Chondrocyte (in vitro differentiated cells): ENCODE measurements around the gene SRMS. TPM values are rescaled to one million over a fixed set of nuclear protein-coding genes. Genes with fewer than 3 reads are reported as not detected.

Experiments used
- DNase-seq: peaks from one replicate; pipeline ENCODE4 v3.0.0; 2021; ENCODE audit warnings: mixed read lengths, low spot score
- H3K27ac Mint-ChIP-seq: one replicate; pipeline ENCODE4 v1.8.0; 2021; ENCODE audit warnings: mild to moderate bottlenecking, moderate library complexity, mixed read lengths; ENCODE audit not compliant: unreplicated experiment
- H3K27me3 Mint-ChIP-seq: 2 replicates; pipeline ENCODE4 v1.8.0; 2021; ENCODE audit warnings: low read depth, mixed read lengths
- H3K36me3 Mint-ChIP-seq: 2 replicates; pipeline ENCODE4 v1.8.0; 2021; ENCODE audit warnings: low read depth, mixed read lengths
- H3K4me1 Mint-ChIP-seq: 2 replicates; pipeline ENCODE4 v1.8.0; 2021; ENCODE audit warnings: low read depth, mild to moderate bottlenecking, mixed read lengths
- H3K4me3 Mint-ChIP-seq: one replicate; pipeline ENCODE4 v1.8.0; 2021; ENCODE audit warnings: mild to moderate bottlenecking, moderate library complexity, mixed read lengths; ENCODE audit not compliant: unreplicated experiment
- H3K9me3 Mint-ChIP-seq: 2 replicates; pipeline ENCODE4 v1.8.0; 2021; ENCODE audit warnings: low read depth, mixed read lengths
- total RNA-seq: library from RNA; stranded (reverse); gene quantifications from 3 replicates; pipeline ENCODE4 v1.2.1, GENCODE V29; 2021
- TF ChIP-seq, protein P1 (sequence below): fragments of 200-600 bp; sonication (generic); IDR thresholded peaks from 2 replicates; pipeline ENCODE4 v1.5.0; 2021; ENCODE audit warnings: antibody characterized with exemption, mild to moderate bottlenecking, moderate library complexity

The SRMS gene
- total RNA-seq, 1 donor from 2014 or later: not detected

DNA sequence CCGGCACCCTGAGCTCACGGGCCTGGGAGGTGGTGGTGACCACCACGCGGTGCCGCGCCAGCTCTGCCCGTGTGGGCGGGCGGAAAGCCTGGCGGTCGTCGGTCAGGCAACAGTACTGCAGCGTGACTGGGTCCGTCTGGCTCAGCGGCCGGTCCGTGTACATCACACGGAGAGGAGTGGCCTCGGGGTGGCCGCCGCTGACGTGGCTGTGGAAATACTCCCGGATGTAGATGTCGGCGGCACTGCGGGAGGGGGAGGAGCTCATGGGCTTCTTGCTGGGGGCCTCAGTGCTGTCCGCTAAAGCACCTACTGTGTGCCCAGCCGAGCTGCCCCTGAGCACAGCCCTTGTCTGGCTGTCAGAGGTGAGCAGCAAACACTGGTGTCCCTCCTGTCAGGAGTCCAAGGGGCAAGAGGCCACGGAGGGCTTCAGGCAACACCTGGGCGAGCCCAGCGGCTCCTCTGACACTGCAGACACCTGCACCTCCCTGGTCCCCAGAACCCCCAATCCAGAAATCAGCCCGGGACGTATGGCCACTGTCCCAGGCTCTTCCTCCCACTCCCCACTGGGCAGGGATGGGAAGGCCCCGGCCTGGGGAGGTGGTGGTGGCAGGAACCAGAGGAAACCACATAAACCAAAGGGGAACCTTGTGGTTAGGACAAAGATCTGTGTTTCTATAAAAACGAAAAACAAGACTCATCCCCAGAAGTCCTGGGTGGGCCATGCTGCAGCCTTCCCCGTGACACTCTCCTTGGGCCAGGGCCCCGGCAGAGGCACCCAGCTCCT lies 20.0 kb upstream of the SRMS start:
- DNase-seq: no peak
- H3K27ac Mint-ChIP-seq: no peak overlapping the region
- no peaks in the 10 kb centered on the region for H3K27me3 Mint-ChIP-seq
- no peaks in the 10 kb centered on the region for H3K36me3 Mint-ChIP-seq
- H3K4me3 Mint-ChIP-seq: no peak overlapping the region
- H3K9me3 Mint-ChIP-seq: no peaks in the 10 kb centered on the region
- no peaks in the 10 kb centered on the region for H3K4me1 Mint-ChIP-seq
- TF ChIP-seq, protein P1, sequence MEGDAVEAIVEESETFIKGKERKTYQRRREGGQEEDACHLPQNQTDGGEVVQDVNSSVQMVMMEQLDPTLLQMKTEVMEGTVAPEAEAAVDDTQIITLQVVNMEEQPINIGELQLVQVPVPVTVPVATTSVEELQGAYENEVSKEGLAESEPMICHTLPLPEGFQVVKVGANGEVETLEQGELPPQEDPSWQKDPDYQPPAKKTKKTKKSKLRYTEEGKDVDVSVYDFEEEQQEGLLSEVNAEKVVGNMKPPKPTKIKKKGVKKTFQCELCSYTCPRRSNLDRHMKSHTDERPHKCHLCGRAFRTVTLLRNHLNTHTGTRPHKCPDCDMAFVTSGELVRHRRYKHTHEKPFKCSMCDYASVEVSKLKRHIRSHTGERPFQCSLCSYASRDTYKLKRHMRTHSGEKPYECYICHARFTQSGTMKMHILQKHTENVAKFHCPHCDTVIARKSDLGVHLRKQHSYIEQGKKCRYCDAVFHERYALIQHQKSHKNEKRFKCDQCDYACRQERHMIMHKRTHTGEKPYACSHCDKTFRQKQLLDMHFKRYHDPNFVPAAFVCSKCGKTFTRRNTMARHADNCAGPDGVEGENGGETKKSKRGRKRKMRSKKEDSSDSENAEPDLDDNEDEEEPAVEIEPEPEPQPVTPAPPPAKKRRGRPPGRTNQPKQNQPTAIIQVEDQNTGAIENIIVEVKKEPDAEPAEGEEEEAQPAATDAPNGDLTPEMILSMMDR: no peak

DNA sequence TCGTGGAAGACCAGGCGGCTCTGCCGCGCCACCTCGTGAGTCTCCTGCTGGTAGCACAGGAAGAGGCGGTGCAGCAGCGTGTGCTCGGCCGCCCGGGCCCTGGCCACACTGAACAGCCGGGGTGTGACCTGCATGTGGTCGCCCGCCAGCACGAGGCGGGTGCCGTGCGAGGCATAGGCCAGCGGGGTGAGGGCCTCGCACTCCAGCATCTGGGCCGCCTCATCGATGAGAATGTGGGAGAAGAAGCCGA lies 19.5 kb upstream of the SRMS start:
- H3K4me1 Mint-ChIP-seq: no peaks in the 10 kb centered on the region
- no peaks in the 10 kb centered on the region for H3K9me3 Mint-ChIP-seq
- no peak overlapping the region for H3K27ac Mint-ChIP-seq
- no peaks in the 10 kb centered on the region for H3K27me3 Mint-ChIP-seq
- no peak for DNase-seq
- H3K36me3 Mint-ChIP-seq: no peaks in the 10 kb centered on the region
- TF ChIP-seq, protein P1: no peak
- H3K4me3 Mint-ChIP-seq: no peak overlapping the region

DNA sequence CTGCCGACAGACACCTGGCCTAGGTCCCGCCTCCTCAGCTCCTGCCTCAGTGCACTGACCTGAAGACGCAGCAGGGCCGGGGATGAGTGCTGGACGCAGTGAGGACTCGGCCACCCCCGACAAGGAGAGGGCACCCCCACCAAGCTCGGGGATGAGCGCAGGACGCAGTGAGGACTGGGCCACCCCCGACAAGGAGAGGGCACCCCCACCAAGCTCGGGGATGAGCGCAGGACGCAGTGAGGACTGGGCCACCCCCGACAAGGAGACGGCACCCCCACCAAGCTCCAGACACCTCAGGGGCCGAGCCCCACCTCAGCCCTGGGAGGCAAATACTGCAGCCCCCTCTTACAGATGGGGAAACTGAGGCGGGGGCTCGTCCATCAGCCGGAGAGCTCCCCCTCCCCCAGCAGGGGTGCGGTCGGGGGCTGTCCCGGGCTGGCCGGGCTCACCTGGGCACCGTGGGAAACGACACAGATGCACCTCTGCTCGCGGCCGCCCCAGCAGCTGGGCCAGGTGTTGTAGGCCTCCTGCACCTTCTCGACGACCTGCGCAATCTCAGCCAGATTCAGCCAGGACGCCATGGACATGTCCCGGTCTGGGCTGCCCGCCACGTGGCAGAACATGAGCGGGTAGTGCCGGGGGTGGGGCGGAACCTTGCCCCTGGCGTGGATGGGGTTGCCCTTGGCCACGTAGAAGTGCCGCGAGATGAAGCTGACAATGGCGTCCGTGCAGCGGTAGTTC lies 19.0 kb upstream of the SRMS start:
- H3K36me3 Mint-ChIP-seq: no peaks in the 10 kb centered on the region
- no peak overlapping the region for H3K4me3 Mint-ChIP-seq
- no peaks in the 10 kb centered on the region for H3K9me3 Mint-ChIP-seq
- no peak overlapping the region for H3K27ac Mint-ChIP-seq
- no peaks in the 10 kb centered on the region for H3K27me3 Mint-ChIP-seq
- no peaks in the 10 kb centered on the region for H3K4me1 Mint-ChIP-seq
- TF ChIP-seq, protein P1: no peak
- no peak for DNase-seq

DNA sequence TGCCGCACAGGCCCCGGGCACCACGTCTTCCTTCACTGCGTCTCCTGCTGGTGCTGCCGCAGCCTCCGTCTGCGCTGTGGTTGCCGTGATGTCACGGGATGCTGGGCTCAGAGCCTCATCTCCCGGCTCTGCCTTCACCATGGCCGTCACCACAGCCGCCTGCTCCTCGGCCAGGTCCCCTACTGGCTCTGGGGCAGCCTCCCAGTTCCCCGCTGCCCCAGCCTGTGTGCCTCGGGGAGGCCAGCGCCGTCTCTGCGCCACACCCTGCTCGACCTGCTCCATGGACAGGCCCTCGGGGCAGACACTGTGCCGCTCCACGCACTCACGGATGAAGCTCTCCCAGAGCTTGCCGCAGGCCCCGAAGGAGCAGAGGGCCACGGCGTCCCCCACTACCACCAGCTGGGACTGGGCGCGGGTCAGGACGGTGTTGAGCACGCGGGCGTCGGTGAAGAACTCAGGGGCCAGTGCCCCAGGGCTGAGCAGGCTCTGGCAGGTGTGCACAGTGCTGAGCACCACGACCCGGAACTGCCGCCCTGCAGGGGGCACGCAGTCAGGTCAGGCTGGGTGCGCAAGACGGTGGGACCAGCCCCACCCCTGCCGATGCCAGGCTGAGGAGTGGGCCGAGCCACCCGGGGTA lies 18.3 kb upstream of the SRMS start:
- no peak overlapping the region for H3K4me3 Mint-ChIP-seq
- TF ChIP-seq, protein P1: no peak
- H3K4me1 Mint-ChIP-seq: no peaks in the 10 kb centered on the region
- no peak overlapping the region for H3K27ac Mint-ChIP-seq
- DNase-seq: no peak
- no peaks in the 10 kb centered on the region for H3K36me3 Mint-ChIP-seq
- no peaks in the 10 kb centered on the region for H3K9me3 Mint-ChIP-seq
- H3K27me3 Mint-ChIP-seq: no peaks in the 10 kb centered on the region

DNA sequence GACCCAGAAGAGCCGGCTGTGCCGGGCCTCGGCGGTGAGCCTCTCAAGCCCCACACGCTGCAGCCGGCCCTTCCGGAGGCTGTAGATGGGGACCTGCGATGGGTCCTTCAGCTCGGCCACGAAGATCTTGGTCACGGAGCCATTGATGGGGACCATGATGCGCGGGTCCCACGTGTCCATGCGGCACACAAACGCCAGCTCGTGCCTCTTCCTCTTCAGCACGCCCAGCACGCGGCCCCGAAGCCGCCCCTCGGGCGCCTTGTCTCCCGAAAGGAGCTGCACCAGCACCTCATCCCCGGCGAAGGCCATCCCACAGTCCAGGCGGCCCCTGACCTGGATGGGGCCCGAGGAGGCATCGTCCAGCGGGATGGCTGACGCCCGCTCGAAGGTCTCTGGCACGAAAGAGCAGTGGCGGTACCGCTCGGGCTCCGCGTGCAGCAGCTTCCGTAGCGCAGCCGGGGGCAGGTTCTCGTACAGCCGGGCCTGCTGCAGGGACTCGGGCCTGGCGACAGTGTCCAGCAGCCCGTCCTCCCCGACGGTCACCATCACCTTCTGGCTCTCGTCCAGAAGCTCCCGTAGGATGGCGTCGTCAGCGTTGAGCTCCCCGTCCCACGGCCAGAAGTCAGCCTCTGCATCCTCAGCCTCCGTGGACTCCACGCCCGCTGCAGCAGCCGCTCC lies 17.6 kb upstream of the SRMS start:
- H3K36me3 Mint-ChIP-seq: peaks cover 3% of the 10 kb centered on the region
- no peaks in the 10 kb centered on the region for H3K4me1 Mint-ChIP-seq
- TF ChIP-seq, protein P1: no peak
- no peak overlapping the region for H3K4me3 Mint-ChIP-seq
- no peaks in the 10 kb centered on the region for H3K27me3 Mint-ChIP-seq
- no peak overlapping the region for H3K27ac Mint-ChIP-seq
- DNase-seq: no peak
- H3K9me3 Mint-ChIP-seq: no peaks in the 10 kb centered on the region
